AG04449 (cell line): Measurements from ENCODE around the gene CPT1B.

Experiments used
- CTCF ChIA-PET: fragments of 350-600 bp; formaldehyde crosslinking; extraction: SDS; loops from one replicate; lab custom pipeline; 2021; ENCODE audit warnings: antibody characterized with exemption; lab: Yijun Ruan, JAX
- POLR2A ChIA-PET: fragments of 400-600, 350-600 bp; formaldehyde crosslinking; extraction: SDS; loops from one replicate; lab custom pipeline; 2020; ENCODE audit warnings: antibody characterized with exemption, inconsistent platforms; lab: Yijun Ruan, JAX
- DNase-seq: peaks from one replicate; pipeline ENCODE4 v3.0.0-alpha.2; 2010; ENCODE audit warnings: low read depth, low spot score
- H3K4me3 ChIP-seq: 2 replicates; pipeline ENCODE4 v1.5.1; 2011; ENCODE audit warnings: low read depth, mild to moderate bottlenecking, control low read depth, low read length
- CTCF ChIP-seq: IDR thresholded peaks from one replicate; pipeline ENCODE4 v1.5.1; 2011; ENCODE audit warnings: mild to moderate bottlenecking, moderate library complexity, low read length, control low read depth, inconsistent platforms; ENCODE audit not compliant: insufficient read depth; ENCODE audit errors: missing control alignments

Gene CPT1B

DNA sequence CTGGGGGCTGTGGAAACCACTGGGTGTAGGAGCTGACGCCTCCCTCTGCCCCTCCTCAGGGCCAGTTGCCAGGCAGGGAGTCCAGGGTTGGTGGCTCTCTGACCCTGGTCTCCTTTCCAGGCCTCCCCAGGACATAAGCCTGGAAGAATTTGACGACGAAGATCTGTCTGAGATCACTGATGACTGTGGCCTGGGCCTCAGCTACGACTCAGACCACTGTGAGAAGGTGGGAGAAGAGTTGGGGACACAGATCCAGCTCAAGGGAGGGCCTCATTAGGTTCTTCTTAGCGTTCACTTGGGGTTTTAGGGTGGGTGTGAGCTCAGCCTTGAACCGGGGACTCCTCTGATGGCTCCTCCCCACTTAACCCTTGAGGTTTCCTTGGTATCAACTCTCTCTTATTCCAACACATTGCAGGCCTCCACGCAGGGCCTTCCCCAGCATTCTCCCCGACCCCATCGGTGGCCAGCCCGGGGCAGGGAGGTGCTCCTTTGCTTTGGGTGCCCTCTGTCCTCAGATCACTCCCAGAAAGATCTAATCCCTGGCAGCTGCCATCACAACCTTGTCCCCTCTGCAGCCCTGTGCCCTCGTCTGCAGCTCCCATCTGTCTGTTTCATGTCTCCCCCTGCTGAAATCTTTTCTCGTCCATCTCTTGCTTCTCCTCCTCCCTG, 23.6 kb upstream of the CPT1B start:
- ChIA-PET CTCF (interaction anchor here (1.0 to 1.1 kb wide), 2 partner anchors 19 to 39 kb away, joined by 5 read pairs; no protein-coding TSS in a partner anchor), POLR2A (no interaction called here)
- DNase-seq: no peak
- no peak overlapping the region for H3K4me3 ChIP-seq
- no peak for TF ChIP-seq CTCF

DNA sequence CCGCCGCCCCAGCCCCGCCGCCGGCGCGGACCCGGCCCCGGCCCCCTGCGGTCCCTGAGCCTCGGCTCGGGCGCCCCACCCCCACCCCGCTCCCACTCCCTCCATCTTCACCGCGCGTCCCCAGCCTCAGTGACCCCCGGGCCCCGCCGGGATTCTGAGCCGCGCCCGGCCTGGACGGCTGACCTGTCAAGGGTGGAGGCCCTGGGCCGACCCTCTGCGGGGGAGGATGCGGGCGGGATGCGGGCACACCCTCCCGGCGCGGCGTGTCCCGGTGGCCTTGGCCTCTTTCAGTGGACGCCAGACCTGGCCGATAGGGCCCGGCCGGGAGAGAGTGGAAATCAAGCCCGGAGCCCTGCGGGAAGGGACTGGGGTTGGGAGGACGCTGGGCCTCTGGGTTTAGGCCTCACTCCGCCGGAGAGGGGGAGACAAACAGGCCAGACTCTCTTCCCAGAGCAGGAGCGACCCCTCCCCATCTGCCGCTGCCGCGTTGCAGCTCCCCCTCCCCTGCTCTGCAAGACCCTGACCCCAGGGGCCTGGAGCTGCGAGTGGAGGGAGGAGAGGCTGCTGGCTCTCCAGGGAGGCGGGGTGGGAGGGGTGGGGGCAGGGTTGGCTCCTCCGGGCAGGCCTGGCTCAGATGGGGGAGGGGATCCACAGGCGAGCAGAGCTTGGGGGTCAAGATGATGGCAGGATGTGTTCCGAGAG, 22.9 kb upstream of the CPT1B start:
- ChIA-PET POLR2A (no interaction called here), CTCF (interaction anchor here (1.0 to 1.1 kb wide), 2 partner anchors 20 to 38 kb away, joined by 5 read pairs; no protein-coding TSS in a partner anchor)
- DNase-seq: no peak

GRCh38 chr22:50600538-50600937, 22.3 kb upstream of the CPT1B start, which contains the start of gene MAPK8IP2:
TSS of gene MAPK8IP2 (plus strand) at chr22:50600793. CDS start at chr22:50600819, 26 bp downstream.
- peak within 1 kb of the TSS; percentile 30 for H3K4me3 ChIP-seq
- no peak for TF ChIP-seq CTCF
- CTCF ChIA-PET: no interaction called here
- POLR2A ChIA-PET: no interaction called here
- no peak for DNase-seq

More for the DNA sequence above, 22.9 kb upstream of the CPT1B start:
- H3K4me3 ChIP-seq: peak overlapping the region; percentile 3; the same call in 1 of the 2 replicates
- TF ChIP-seq CTCF: no peak

DNA sequence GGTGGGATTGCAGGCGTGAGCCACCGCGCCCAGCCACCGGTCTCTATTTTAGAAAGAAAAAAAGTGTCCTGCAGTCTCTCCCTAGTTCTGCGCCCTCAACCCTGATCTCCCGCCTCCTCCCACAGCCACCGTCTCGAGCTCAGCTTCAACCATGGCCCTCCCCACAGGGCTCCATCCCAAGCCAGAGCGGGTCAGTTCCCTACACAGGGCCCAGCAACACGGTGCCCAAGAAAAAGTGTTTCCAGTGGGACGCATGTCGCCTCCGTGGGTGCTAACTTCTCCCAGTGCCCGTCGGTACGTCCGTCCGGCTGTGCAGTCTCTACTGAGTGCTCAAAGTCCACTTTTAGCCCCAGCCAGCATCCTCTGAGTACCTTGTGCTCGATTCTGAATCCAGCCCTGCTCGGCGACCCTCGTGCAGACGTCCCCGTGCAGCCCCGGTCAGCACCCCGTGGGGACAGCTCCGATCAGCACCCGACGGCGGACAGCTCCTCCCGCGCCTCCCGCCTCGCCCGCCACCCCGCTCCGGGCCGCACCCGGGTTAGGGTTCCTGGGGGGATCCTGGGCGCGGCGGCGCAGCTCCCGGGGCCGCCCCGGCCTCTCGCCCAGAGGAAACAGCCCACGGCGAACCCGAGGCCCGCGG, 21.7 kb upstream of the CPT1B start:
- POLR2A ChIA-PET: no interaction called here

DNA sequence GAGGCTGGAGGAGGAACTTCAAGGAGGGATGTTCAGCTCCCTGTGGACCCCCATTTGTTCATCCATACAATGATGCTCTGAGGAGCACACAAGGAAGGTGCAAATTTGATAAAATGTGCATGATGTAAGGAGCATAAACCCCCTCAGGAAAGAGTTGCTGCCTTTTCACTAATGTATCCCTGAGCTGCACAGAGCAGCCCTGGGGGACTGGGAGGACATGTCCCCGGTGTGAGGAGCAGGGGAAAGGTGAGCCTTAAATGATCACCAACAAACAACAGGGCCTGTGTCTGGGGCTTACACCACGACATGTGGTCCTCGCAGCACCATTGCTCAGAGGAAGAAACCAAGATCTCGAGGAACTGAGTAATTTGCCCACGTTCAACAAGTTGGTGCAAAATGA, 18.9 kb upstream of the CPT1B start:
- ChIA-PET CTCF (interaction anchor here (1.5 kb wide), 1 partner anchor 34 kb away, joined by 5 read pairs; the partner anchor contains the start of gene SYCE3), POLR2A (no interaction called here)
- no peak overlapping the region for H3K4me3 ChIP-seq

More for the DNA sequence above, 21.7 kb upstream of the CPT1B start:
- no peak for TF ChIP-seq CTCF
- no peak for DNase-seq
- CTCF ChIA-PET: no interaction called here
- H3K4me3 ChIP-seq: no peak overlapping the region

More for the DNA sequence above, 18.9 kb upstream of the CPT1B start:
- no peak for DNase-seq
- no peak for TF ChIP-seq CTCF
